ENCODE results near the gene GTF3C1. TPM values are rescaled to one million over a fixed set of nuclear protein-coding genes. Genes with fewer than 3 reads are reported as not detected.

Gene GTF3C1
- total and polyA plus RNA-seq, 2 of the 8 experiments (the other 6 are each of a cell fraction or from before 2014, with no cell fraction given): 89.3 to 126 TPM

GRCh38 chr16:27539120-27539519, 10.6 kb downstream of the GTF3C1 start (continued):
- no peak for TF ChIP-seq KDM5A (IDR thresholded peaks at IDR 0.05; ENCODE audit: low read length)
- no peak for TF ChIP-seq EP300 (IDR thresholded peaks at IDR 0.05; ENCODE audit: borderline replicate concordance in 1 of 2, low read depth in 2 of 2, low read length in 2 of 2)
- no peak for TF ChIP-seq TBP (IDR thresholded peaks at IDR 0.05; ENCODE audit: low read depth, low read length)
- no peak for TF ChIP-seq JUND (IDR thresholded peaks at IDR 0.05; ENCODE audit: low read length)
- TF ChIP-seq SUZ12 (IDR thresholded peaks at IDR 0.05; ENCODE audit: low read length): no peak
- TF ChIP-seq BRCA1 (IDR thresholded peaks at IDR 0.05; ENCODE audit: low read depth, low read length): no peak
